GM10248 (cell line): ENCODE data around the gene DLX2.

Source experiments
- CTCF ChIA-PET: fragments of 300-600 bp; sonication (Branson Sonifier 250); formaldehyde crosslinking; extraction: SDS; loops from one replicate; lab custom pipeline; 2021; ENCODE audit warnings: antibody characterized with exemption; lab: Yijun Ruan, JAX
- POLR2A ChIA-PET: fragments of 350-650 bp; sonication (Branson Sonifier 250); formaldehyde crosslinking; extraction: SDS; loops from one replicate; lab custom pipeline; 2020; ENCODE audit warnings: antibody characterized with exemption; lab: Yijun Ruan, JAX
- DNase-seq: peaks from one replicate; pipeline ENCODE4 v3.0.0; 2012; ENCODE audit errors: extremely low spot score
- CTCF ChIP-seq: IDR thresholded peaks from 2 replicates; pipeline ENCODE4 v1.5.1; 2012; ENCODE audit warnings: mild to moderate bottlenecking, low read depth; ENCODE audit errors: extremely low read depth, missing control alignments, control extremely low read depth

DLX2 gene

GRCh38 chr2:172103471-172104272 lies 972 bp upstream of the DLX2 start:
- POLR2A ChIA-PET, result interaction anchor here (0.6 kb wide), 1 partner anchor 26 kb away, joined by 5 read pairs; no protein-coding TSS in a partner anchor

DNA sequence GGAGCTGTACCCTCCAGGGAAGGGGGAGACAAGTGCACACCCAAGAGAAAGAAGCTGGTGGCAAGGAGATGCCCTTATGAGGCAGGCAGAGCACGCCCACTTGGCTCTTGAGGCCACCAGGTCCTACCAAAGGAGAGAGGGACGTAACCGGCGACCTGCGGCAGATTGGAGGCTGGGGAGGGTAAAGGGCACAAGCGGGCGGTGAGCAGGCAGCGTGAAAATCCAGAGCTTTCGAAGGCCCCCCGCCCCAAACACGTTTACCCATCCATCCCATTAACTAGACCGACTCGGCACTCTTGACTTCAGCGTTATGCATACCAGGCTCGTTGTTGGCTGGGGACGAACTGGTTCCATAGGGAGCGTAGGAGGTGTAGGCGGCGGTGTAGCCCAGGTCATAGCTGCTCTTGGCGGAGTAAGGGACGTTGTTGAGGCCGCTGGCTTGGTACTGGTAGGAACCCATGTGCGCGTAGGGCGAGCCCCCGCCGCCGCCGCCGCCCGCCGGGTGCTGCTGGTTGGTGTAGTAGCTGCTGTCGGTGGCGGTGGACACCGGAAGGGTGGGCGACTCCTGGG lies 794 bp downstream of the DLX2 start:
- CTCF ChIA-PET, result interaction anchor here (0.9 to 12.3 kb wide), 11 partner anchors 9 to 1172 kb away, joined by 3 to 162 read pairs (median 4); partner anchors contain the start of gene DYNC1I2
- DNase-seq, result peak; percentile 26
- no peak for TF ChIP-seq CTCF
- POLR2A ChIA-PET, result no interaction called here

More at GRCh38 chr2:172103471-172104272, 972 bp upstream of the DLX2 start:
- TF ChIP-seq CTCF, result peak; percentile 97
- peak; percentile 81 for DNase-seq
- CTCF ChIA-PET, result interaction anchor here (0.8 to 12.3 kb wide), 36 partner anchors 11 to 1174 kb away, joined by 3 to 162 read pairs (median 4); partner anchors contain the start of gene DLX1

DNA sequence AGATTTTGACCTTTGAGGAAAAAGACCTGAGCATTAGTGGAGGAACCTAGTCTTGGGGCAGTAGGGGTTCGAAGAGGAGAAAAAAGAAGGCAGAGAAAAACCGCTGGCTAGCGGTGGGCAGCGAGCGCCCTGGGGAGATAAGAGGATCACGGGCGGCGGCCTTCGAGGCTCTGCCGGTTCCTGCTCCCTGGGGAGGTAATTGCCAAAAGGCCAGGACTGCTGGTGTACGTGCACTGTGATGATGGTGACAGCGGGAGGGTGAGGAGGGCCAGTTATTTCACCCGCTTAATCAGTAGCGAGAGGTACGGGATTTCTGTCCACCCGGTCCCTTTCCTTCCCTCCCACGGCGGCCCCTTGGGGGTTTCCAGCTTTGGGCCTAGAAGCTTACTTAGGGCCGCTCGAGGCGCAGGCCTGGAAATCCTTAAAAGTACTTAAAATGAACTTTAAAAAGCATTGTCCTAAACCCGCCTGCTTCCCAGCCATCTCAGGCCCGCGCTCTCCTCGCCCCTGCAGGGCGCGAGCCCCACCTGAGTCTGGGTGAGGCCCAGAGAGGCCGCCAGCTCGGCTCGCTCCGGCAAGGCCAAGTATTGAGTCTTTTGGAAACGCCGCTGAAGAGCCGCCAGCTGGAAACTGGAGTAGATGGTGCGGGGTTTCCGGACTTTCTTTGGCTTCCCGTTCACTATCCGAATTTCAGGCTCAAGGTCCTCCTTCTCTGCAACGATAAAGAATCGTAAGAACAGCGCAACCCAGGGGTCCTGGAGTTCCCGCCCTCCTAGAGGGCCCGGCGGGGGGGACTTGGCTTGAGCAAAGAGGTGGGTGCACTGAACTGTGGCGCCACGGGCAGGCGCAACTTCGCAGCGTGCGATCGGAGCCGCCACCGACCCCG lies 1.5 kb downstream of the DLX2 start:
- CTCF ChIA-PET, result interaction anchor here (0.9 to 12.3 kb wide), 7 partner anchors 15 to 1171 kb away, joined by 3 to 162 read pairs (median 4); partner anchors contain the start of gene DYNC1I2
- POLR2A ChIA-PET, result no interaction called here
- peak; percentile 20 for DNase-seq
- no peak for TF ChIP-seq CTCF

DNA sequence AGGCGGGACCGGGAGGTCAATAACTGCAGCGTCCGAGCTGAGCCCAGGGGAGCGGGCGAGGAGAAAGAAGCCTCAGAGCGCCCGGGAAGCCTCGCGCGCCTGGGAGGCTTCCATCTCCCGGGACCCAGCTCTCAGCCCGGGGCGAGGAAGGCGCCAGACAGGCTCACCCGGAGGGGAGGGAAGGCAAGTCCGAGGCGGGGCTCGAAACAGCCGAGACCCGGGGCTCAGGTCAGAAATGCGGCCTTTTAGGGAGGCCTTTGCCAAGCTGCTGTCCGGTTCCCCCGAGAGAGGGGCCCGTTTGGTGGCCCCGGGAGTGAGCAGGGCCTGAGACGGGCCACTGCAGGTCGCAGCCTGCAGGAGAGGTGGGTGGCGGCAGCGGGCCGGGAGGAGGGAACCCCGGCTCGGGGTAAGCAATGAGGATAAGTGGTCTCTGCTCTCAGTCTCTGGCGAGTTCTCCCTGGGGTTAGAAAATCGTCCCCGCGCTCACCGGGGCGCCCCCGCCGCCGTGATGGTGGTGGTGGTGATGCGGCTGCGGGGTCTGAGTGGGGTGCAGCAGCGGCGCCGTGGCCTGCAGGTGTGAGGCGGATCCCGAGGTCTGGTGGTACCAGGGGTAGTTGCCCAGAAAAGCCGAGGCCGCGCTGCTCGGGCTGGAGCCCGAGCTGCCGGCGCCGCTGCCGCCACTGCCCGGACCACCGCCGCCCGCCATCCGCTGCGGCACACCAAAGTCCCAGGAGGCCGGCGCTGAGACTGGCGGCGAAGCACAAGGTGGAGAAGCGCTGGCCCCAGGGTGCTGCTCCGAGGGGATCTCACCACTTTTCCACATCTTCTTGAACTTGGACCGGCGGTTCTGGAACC lies 2.4 kb downstream of the DLX2 start:
- CTCF ChIA-PET, result interaction anchor here (1.1 to 12.3 kb wide), 6 partner anchors 27 to 1171 kb away, joined by 3 to 162 read pairs (median 4); partner anchors contain the start of gene GORASP2
- POLR2A ChIA-PET, result no interaction called here
- peak; percentile 20 for DNase-seq
- no peak for TF ChIP-seq CTCF

GRCh38 chr2:172099472-172100079 lies 3.1 kb downstream of the DLX2 start:
- DNase-seq, result no peak
- ChIA-PET CTCF (interaction anchor here (1.1 to 12.3 kb wide), 9 partner anchors 11 to 1171 kb away, joined by 3 to 162 read pairs (median 5); partner anchors contain the start of genes DLX1 and GORASP2), POLR2A (no interaction called here)
- no peak for TF ChIP-seq CTCF
